Measurements from ENCODE around the gene NAB2. TPM values are rescaled to one million over a fixed set of nuclear protein-coding genes. Genes with fewer than 3 reads are reported as not detected.

Gene NAB2
- total and polyA plus RNA-seq, 9 of the 15 experiments (the other 6 are each of a cell fraction or from before 2014, with no cell fraction given): 0.45 to 40.9 (median 20.4) TPM

GRCh38 chr12:57111031-57111734 lies 22.3 kb downstream of the NAB2 start, which contains the start of gene STAT6 (continued):
- TF ChIP-seq ZNF696 (CRISPR knock-in tag; conservative IDR thresholded peaks at IDR 0.05) (no peak), RBM17 (IDR thresholded peaks at IDR 0.05; ENCODE audit: borderline replicate concordance, low read depth, low read length) (no peak), MEF2A (IDR thresholded peaks at IDR 0.05; ENCODE audit: control insufficient read depth, low read depth, low read length) (no peak), DLX4 (CRISPR knock-in tag; IDR thresholded peaks at IDR 0.05) (no peak), RAD51 (IDR thresholded peaks at IDR 0.05; ENCODE audit: borderline replicate concordance, low read depth) (no peak), CSDE1 (IDR thresholded peaks at IDR 0.05) (no peak), NCOA2 (IDR thresholded peaks at IDR 0.05; ENCODE audit: partially characterized antibody in 2 of 2) (no peak), ZBTB17 (CRISPR knock-in tag; IDR thresholded peaks at IDR 0.05) (no peak), ZBTB8A (IDR thresholded peaks at IDR 0.05; ENCODE audit: partially characterized antibody) (no peak), ZKSCAN8 (CRISPR knock-in tag; IDR thresholded peaks at IDR 0.05) (no peak), MCM5 (IDR thresholded peaks at IDR 0.05; ENCODE audit: low read depth) (no peak), TEAD1 (CRISPR knock-in tag; IDR thresholded peaks at IDR 0.05) (no peak), CBX8 (IDR thresholded peaks at IDR 0.05; ENCODE audit: borderline replicate concordance, extremely low read depth, low read depth, low read length, poor library complexity, severe bottlenecking) (no peak), ZNF79 (CRISPR knock-in tag; IDR thresholded peaks at IDR 0.05; ENCODE audit: low read depth) (no peak), ZBTB40 (IDR thresholded peaks at IDR 0.05) (no peak; the same call in none of the 2 replicates), ZBTB40 (CRISPR knock-in tag; IDR thresholded peaks at IDR 0.05) (no peak), ZNF239 (CRISPR knock-in tag; IDR thresholded peaks at IDR 0.05) (no peak), CREM (IDR thresholded peaks at IDR 0.05; ENCODE audit: low read depth) (peak; percentile 76), CBX2 (IDR thresholded peaks at IDR 0.05; ENCODE audit: insufficient read depth, low read length, poor library complexity, severe bottlenecking) (no peak)

Measured in K562 (cell line).